K562 (cell line): Measurements from ENCODE around the gene SLC25A28. TPM values are rescaled to one million over a fixed set of nuclear protein-coding genes. Genes with fewer than 3 reads are reported as not detected.

Experiments used
- ATAC-seq: fragments of 200-7000 bp; cut with Tn5 transposase; 3 replicates; pipeline ENCODE4 v1.9.1; 2020; ENCODE audit warnings: moderate library complexity
- BruUV-seq: library from RNA; stranded (reverse); fragments of 400-500 nt; replicated peaks from 2 replicates; lab custom pipeline; 2021; lab: Mats Ljungman, UMichigan
- CTCF ChIA-PET: fragments of 300-600 bp; formaldehyde crosslinking; extraction: SDS; loops from one replicate; lab custom pipeline; 2021; ENCODE audit warnings: low intra/inter-chr PET ratio; lab: Yijun Ruan, JAX
- POLR2A ChIA-PET: fragments of 300-600, 350-650 bp; sonication (Branson Sonifier 250); formaldehyde crosslinking; extraction: SDS; loops from one replicate; lab custom pipeline; 2021; ENCODE audit warnings: antibody characterized with exemption, inconsistent platforms; lab: Yijun Ruan, JAX
- DNase-seq, 4 experiments: peaks; one replicate each; pipeline versions ENCODE4 v3.0.0 to v3.0.0-alpha.2; 2011 to 2018; ENCODE audit warnings: low spot score in 3 of 4, mixed read lengths in 3 of 4; ENCODE audit errors: extremely low read depth in 1 of 4
- FAIRE-seq: peaks from 2 replicates; lab custom pipeline; 2011; peaks lifted over from hg19 to GRCh38; lab: Jason Lieb, UNC
- H2AFZ ChIP-seq: 2 replicates; pipeline ENCODE4 v1.6.0; 2011; ENCODE audit warnings: low read depth, low read length, control low read depth, inconsistent platforms
- H3K27ac ChIP-seq: fragments of 200-600 bp; 3 replicates; pipeline ENCODE4 v1.8.0; 2011; ENCODE audit warnings: low read depth, mild to moderate bottlenecking, control low read depth, inconsistent platforms, low read length, moderate library complexity, mixed read lengths; ENCODE audit errors: extremely low read depth
- H3K27me3 ChIP-seq, 2 experiments: fragments of 300-600 bp in 1 of 2; 2 replicates in 1 of 2; 3 replicates in 1 of 2; pipeline versions ENCODE4 v1.6.0 to v1.8.0; 2011; ENCODE audit warnings: inconsistent platforms in 2 of 2, low read length in 2 of 2, mild to moderate bottlenecking in 1 of 2, mixed read lengths in 1 of 2, moderate library complexity in 1 of 2; ENCODE audit not compliant: control insufficient read depth in 2 of 2, insufficient read depth in 2 of 2
- H3K36me3 ChIP-seq: fragments of 300-600 bp; 3 replicates; pipeline ENCODE4 v1.8.0; 2011; ENCODE audit warnings: mild to moderate bottlenecking, low read length, inconsistent platforms; ENCODE audit not compliant: control insufficient read depth, insufficient read depth
- H3K4me1 ChIP-seq, 2 experiments: fragments of 200-600 bp in 1 of 2; replicated peaks in 1 of 2; 2 replicates in 1 of 2; 3 replicates in 1 of 2; pipeline versions ENCODE4 v1.5.1 to v1.8.0; 2011; ENCODE audit warnings: inconsistent platforms in 2 of 2, low read length in 2 of 2, mild to moderate bottlenecking in 1 of 2, mixed read lengths in 1 of 2, moderate library complexity in 1 of 2; ENCODE audit not compliant: control insufficient read depth in 2 of 2, insufficient read depth in 2 of 2
- H3K4me2 ChIP-seq: 2 replicates; pipeline ENCODE4 v1.6.1; 2011; ENCODE audit warnings: low read length, control low read depth, inconsistent platforms, mixed read lengths; ENCODE audit not compliant: insufficient read depth
- H3K4me3 ChIP-seq: fragments of 200-600 bp; sonication (generic), shearing (Covaris generic); 2 replicates; pipeline ENCODE4 v1.5.1; 2016; ENCODE audit warnings: control low read depth, inconsistent platforms
- H3K79me2 ChIP-seq: fragments of 200-600 bp; 3 replicates; pipeline ENCODE4 v1.8.0; 2011; ENCODE audit warnings: low read length, inconsistent platforms; ENCODE audit not compliant: control insufficient read depth, insufficient read depth
- H3K9ac ChIP-seq, 2 experiments: 2 replicates each; pipeline versions ENCODE4 v1.6.0 to v1.6.1; 2011; ENCODE audit warnings: low read depth in 2 of 2, low read length in 2 of 2, control low read depth in 1 of 2, inconsistent platforms in 1 of 2, mild to moderate bottlenecking in 1 of 2, mixed read lengths in 1 of 2; ENCODE audit not compliant: insufficient read depth in 1 of 2
- H3K9me1 ChIP-seq: one replicate; pipeline ENCODE4 v1.6.0; 2011; ENCODE audit warnings: inconsistent platforms, mild to moderate bottlenecking, low read length, moderate library complexity; ENCODE audit not compliant: control insufficient read depth, insufficient read depth
- H3K9me3 ChIP-seq: replicated peaks from 2 replicates; pipeline ENCODE4 v1.5.1; 2011; ENCODE audit warnings: low read depth, low read length, inconsistent platforms; ENCODE audit not compliant: control insufficient read depth, insufficient read depth
- H4K20me1 ChIP-seq: replicated peaks from 2 replicates; pipeline ENCODE4 v1.6.1; 2011; ENCODE audit warnings: low read length, inconsistent platforms, mixed read lengths; ENCODE audit not compliant: control insufficient read depth, insufficient read depth
- CBX3 ChIP-seq, 2 experiments: IDR thresholded peaks; 1 replicate in 1 of 2; 2 replicates in 1 of 2; pipeline ENCODE4 v1.6.1; 2012; ENCODE audit warnings: inconsistent platforms in 2 of 2, low read length in 2 of 2, borderline replicate concordance in 1 of 2, control low read depth in 1 of 2
- CBX5 ChIP-seq: IDR thresholded peaks from 2 replicates; pipeline ENCODE4 v1.6.1; 2014; ENCODE audit warnings: low read depth, borderline replicate concordance
- CREM ChIP-seq: IDR thresholded peaks from 2 replicates; pipeline ENCODE4 v1.6.1; 2014; ENCODE audit warnings: antibody characterized with exemption, low read depth
- GABPB1 ChIP-seq: sonication (generic); formaldehyde crosslinking; IDR thresholded peaks from 2 replicates; pipeline ENCODE4 v1.8.0; 2022; ENCODE audit warnings: mild to moderate bottlenecking, missing genetic modification reagents
- HLTF ChIP-seq: fragments of 450-650 bp; IDR thresholded peaks from 2 replicates; pipeline ENCODE4 v1.6.1; 2016
- KLF1 ChIP-seq: fragments of 450-650 bp; IDR thresholded peaks from 2 replicates; pipeline ENCODE4 v1.6.1; 2016; ENCODE audit warnings: missing genetic modification characterization, missing compliant biosample characterization
- NELFE ChIP-seq: IDR thresholded peaks from 2 replicates; pipeline ENCODE4 v1.6.1; 2011; ENCODE audit warnings: mild to moderate bottlenecking; ENCODE audit not compliant: insufficient read depth, insufficient read length
- NEUROD1 ChIP-seq: fragments of 150-350 bp; IDR thresholded peaks from 2 replicates; pipeline ENCODE4 v1.6.1; 2014; ENCODE audit warnings: borderline replicate concordance, low read length, low read depth; ENCODE audit not compliant: partially characterized antibody
- POLR2B ChIP-seq: fragments of 450-650 bp; IDR thresholded peaks from 2 replicates; pipeline ENCODE4 v1.6.1; 2018; ENCODE audit warnings: low read depth; ENCODE audit not compliant: partially characterized antibody
- RBBP5 ChIP-seq: fragments of 200-600 bp; sonication (generic); IDR thresholded peaks from 2 replicates; pipeline ENCODE4 v1.6.1; 2012; ENCODE audit warnings: borderline replicate concordance, mild to moderate bottlenecking, low read length, control low read depth, inconsistent platforms; ENCODE audit not compliant: insufficient read depth, poor library complexity, severe bottlenecking
- TCF7L2 ChIP-seq: fragments of 150-350 bp; IDR thresholded peaks from 2 replicates; pipeline ENCODE4 v1.6.1; 2016; ENCODE audit warnings: low read depth, mild to moderate bottlenecking, low read length, moderate library complexity
- U2AF1 ChIP-seq: fragments of 200-400 bp; formaldehyde crosslinking; optimal IDR thresholded peaks from 2 replicates; pipeline ENCODE3; 2017; ENCODE audit warnings: mild to moderate bottlenecking, low read depth, low read length, moderate library complexity
- ZBTB11 ChIP-seq, 3 experiments: fragments of 200-800 bp in 1 of 3; fragments of 250-450 bp in 1 of 3; fragments of 450-650 bp in 1 of 3; sonication (Bioruptor Pico) in 1 of 3; sonication (Bioruptor generic) in 1 of 3; formaldehyde crosslinking in 1 of 3; IDR thresholded peaks; 2 replicates each; pipeline versions ENCODE4 v1.6.1 to v1.8.0; 2016 to 2022; ENCODE audit warnings: mild to moderate bottlenecking in 2 of 3, missing genetic modification characterization in 2 of 3, missing compliant biosample characterization in 1 of 3, moderate library complexity in 1 of 3
- ZNF583 ChIP-seq: fragments of 250-450 bp; sonication (Bioruptor Pico); IDR thresholded peaks from 2 replicates; pipeline ENCODE4 v1.4.0; 2020
- ZNF740 ChIP-seq, 3 experiments: fragments of 200-800 bp in 1 of 3; sonication (Bioruptor generic) in 1 of 3; sonication (generic) in 1 of 3; formaldehyde crosslinking in 1 of 3; IDR thresholded peaks; 2 replicates each; pipeline versions ENCODE4 v1.6.1 to v1.8.0; 2016 to 2022; ENCODE audit warnings: mild to moderate bottlenecking in 2 of 3, missing compliant biosample characterization in 2 of 3, missing genetic modification characterization in 2 of 3, missing genetic modification reagents in 1 of 3
- ZNF764 ChIP-seq: fragments of 250-450 bp; sonication (Bioruptor Pico); IDR thresholded peaks from 2 replicates; pipeline ENCODE4 v1.4.0; 2020; ENCODE audit warnings: low read depth, mild to moderate bottlenecking, moderate library complexity
- ZNF778 ChIP-seq: fragments of 450-650 bp; formaldehyde crosslinking; IDR thresholded peaks from 2 replicates; pipeline ENCODE4 v1.4.0; 2020; ENCODE audit warnings: mild to moderate bottlenecking, moderate library complexity
- ZSCAN29 ChIP-seq: fragments of 450-650 bp; IDR thresholded peaks from 2 replicates; pipeline ENCODE4 v1.6.1; 2017
- WGBS: fragments of 100-300 bp; shearing (Covaris generic); methylation state at CpG from one replicate; pipeline ENCODE4 v1.1.6; 2016; ENCODE audit warnings: low coverage, mixed read lengths; ENCODE audit not compliant: insufficient coverage; ENCODE audit errors: missing lambda C conversion rate; 5-methylcytosine and 5-hydroxymethylcytosine counted together
- in situ Hi-C: fragments of 300-500 bp; cut with MboI; formaldehyde crosslinking; loops from 4 replicates; pipeline ENCODE4 v1.15.0; 2018; ENCODE audit warnings: inconsistent platforms, mixed read lengths
- intact Hi-C: fragments of 100-400 bp; cut with micrococcal nuclease; formaldehyde crosslinking; loops from 2 replicates; pipeline ENCODE4 v1.14.2; 2022
- polyA plus RNA-seq, 8 experiments: library from polyadenylated mRNA; depleted of rRNA in 4 of 8; stranded (reverse) in 5 of 8; unstranded in 3 of 8; fragments of >200 nt; fragmentation: Nextera tagmentation in 2 of 8; fragmentation: Illumina TruSeq in 1 of 8; extraction: Ambion mirVana in 2 of 8; extraction: Trizol in 1 of 8; gene quantifications; 2 replicates each; pipeline versions ENCODE4 v1.2.1 to v1.2.3, GENCODE V29; 2011 to 2014; ENCODE audit warnings: inconsistent platforms in 1 of 8, missing spikeins in 1 of 8
- total RNA-seq, 7 experiments: library from RNA; depleted of rRNA in 6 of 7; stranded (reverse); fragments of >200 nt in 6 of 7; fragmentation: Illumina TruSeq in 2 of 7; extraction: Trizol in 2 of 7; gene quantifications; 2 replicates each; pipeline versions ENCODE4 v1.2.1 to v1.2.3, GENCODE V29; 2011 to 2021; ENCODE audit warnings: low replicate concordance in 1 of 7

Gene SLC25A28
- total and polyA plus RNA-seq, 9 of the 15 experiments (the other 6 are each of a cell fraction or from before 2014, with no cell fraction given) = 6.2 to 32.3 (median 18.8) TPM

GRCh38 chr10:99610221-99610620, 10.0 kb downstream of the SLC25A28 start:
- H3K79me2 ChIP-seq = no peaks in the 10 kb centered on the region
- no peaks in the 10 kb centered on the region; the same call in none of the 2 replicates for H4K20me1 ChIP-seq
- H3K9me1 ChIP-seq = no peaks in the 10 kb centered on the region
- H3K9ac ChIP-seq = no peak overlapping the region
- H3K36me3 ChIP-seq = peaks cover 40% of the 10 kb centered on the region; the same call in 2 of the 3 replicates
- WGBS = 80% methylated on average over 3 of the region's 3 CpGs
- BruUV-seq = no TSS peak
- H2AFZ ChIP-seq = no peak overlapping the region
- intact Hi-C loops (no loop called here), in situ Hi-C loops (loop anchor here (5.0 kb wide), 2 partner anchors 48 to 178 kb away; partner anchors contain the start of gene GOT1)
- no peak for ATAC-seq
- FAIRE-seq = no peak
- no peak overlapping the region for H3K4me2 ChIP-seq
- CTCF ChIA-PET = no interaction called here
- no peaks in the 10 kb centered on the region for H3K27me3 ChIP-seq
- TF ChIP-seq TCF7L2 (no peak), U2AF1 (no peak), ZNF583 (CRISPR knock-in tag) (no peak), CBX5 (no peak), NEUROD1 (no peak), KLF1 (no peak), ZSCAN29 (no peak), HLTF (no peak), POLR2B (no peak), ZNF764 (CRISPR knock-in tag) (no peak), ZNF778 (CRISPR knock-in tag) (no peak), GABPB1 (CRISPR knock-in tag) (no peak), CBX3 (IDR thresholded peaks at IDR 0.05; ENCODE audit: borderline replicate concordance in 1 of 2, low read length in 2 of 2) (no peak), CREM (no peak), ZBTB11 (CRISPR knock-in tag; IDR thresholded peaks at IDR 0.05) (no peak), RBBP5 (no peak), ZNF740 (CRISPR knock-in tag; IDR thresholded peaks at IDR 0.05) (no peak), ZNF740 (tag; IDR thresholded peaks at IDR 0.05) (no peak), NELFE (no peak)
- POLR2A ChIA-PET = interaction anchor here (0.7 to 1.1 kb wide), 2 partner anchors 10 to 180 kb away, joined by 4 to 5 read pairs; partner anchors contain the start of genes GOT1 and SLC25A28
- H3K9me3 ChIP-seq = no peaks in the 10 kb centered on the region
- DNase-seq = no peak
- no peaks in the 10 kb centered on the region; a peak in 1 of 5 replicates for H3K4me1 ChIP-seq
- no peak overlapping the region for H3K4me3 ChIP-seq
- no peak overlapping the region for H3K27ac ChIP-seq
